IMR-90 (cell line): ENCODE results near the gene TOM1. TPM values are rescaled to one million over a fixed set of nuclear protein-coding genes. Genes with fewer than 3 reads are reported as not detected.

Experiments used
- ATAC-seq: fragments of 200-7000 bp; cut with Tn5 transposase; 2 replicates; pipeline ENCODE4 v1.9.1; 2020; ENCODE audit warnings: low read depth, mild to moderate bottlenecking, moderate library complexity
- BruUV-seq: library from RNA; stranded (reverse); fragments of 400-500 nt; replicated peaks from 2 replicates; lab custom pipeline; 2021; lab: Mats Ljungman, UMichigan
- CTCF ChIA-PET: fragments of 300-600 bp; formaldehyde crosslinking; extraction: SDS; loops from one replicate; lab custom pipeline; 2021; ENCODE audit warnings: antibody characterized with exemption; lab: Yijun Ruan, JAX
- POLR2A ChIA-PET: fragments of 300-600 bp; sonication (Branson Sonifier 250); formaldehyde crosslinking; loops from one replicate; lab custom pipeline; 2022; ENCODE audit warnings: antibody characterized with exemption; ENCODE audit not compliant: unreplicated experiment; lab: Charles Lee
- DNase-seq: peaks from one replicate; pipeline ENCODE4 v3.0.0; 2013
- H2AFZ ChIP-seq: replicated peaks from 2 replicates; pipeline ENCODE3; 2013; ENCODE audit warnings: low read length, mild to moderate bottlenecking; ENCODE audit not compliant: poor library complexity
- H2AK5ac ChIP-seq: 2 replicates; pipeline ENCODE4 v1.6.1; 2013; ENCODE audit warnings: low read depth, low read length, inconsistent platforms
- H2AK9ac ChIP-seq: replicated peaks from 2 replicates; pipeline ENCODE3; 2013; ENCODE audit warnings: mild to moderate bottlenecking, low read depth, low read length, moderate library complexity; ENCODE audit not compliant: poor library complexity
- H2BK120ac ChIP-seq: 2 replicates; pipeline ENCODE4 v1.6.1; 2013; ENCODE audit warnings: low read depth, low read length, inconsistent platforms
- H2BK15ac ChIP-seq: 3 replicates; pipeline ENCODE4 v1.6.1; 2013; ENCODE audit warnings: low read depth, low read length, inconsistent platforms
- H2BK20ac ChIP-seq: 2 replicates; pipeline ENCODE4 v1.6.1; 2013; ENCODE audit warnings: low read depth, mild to moderate bottlenecking, inconsistent platforms, low read length, moderate library complexity
- H2BK5ac ChIP-seq: 2 replicates; pipeline ENCODE4 v1.6.1; 2013; ENCODE audit warnings: mild to moderate bottlenecking, low read depth, low read length, inconsistent platforms; ENCODE audit not compliant: poor library complexity, severe bottlenecking
- H3K14ac ChIP-seq: replicated peaks from 2 replicates; pipeline ENCODE4 v1.6.1; 2013; ENCODE audit warnings: low read depth, low read length, inconsistent platforms
- H3K18ac ChIP-seq: 2 replicates; pipeline ENCODE4 v1.6.1; 2013; ENCODE audit warnings: low read depth, low read length, control low read depth
- H3K23ac ChIP-seq: 2 replicates; pipeline ENCODE4 v1.6.1; 2013; ENCODE audit warnings: low read depth, low read length, inconsistent platforms
- H3K27ac ChIP-seq: 2 replicates; pipeline ENCODE4 v1.5.1; 2013; ENCODE audit warnings: mild to moderate bottlenecking, control low read depth, low read length; ENCODE audit not compliant: insufficient read depth
- H3K27me3 ChIP-seq: 2 replicates; pipeline ENCODE4 v1.6.1; 2013; ENCODE audit warnings: low read length; ENCODE audit not compliant: control insufficient read depth, insufficient read depth
- H3K36me3 ChIP-seq: 2 replicates; pipeline ENCODE4 v1.6.1; 2013; ENCODE audit warnings: low read length, mixed read lengths; ENCODE audit not compliant: control insufficient read depth, insufficient read depth
- H3K4ac ChIP-seq: 2 replicates; pipeline ENCODE4 v1.6.1; 2013; ENCODE audit warnings: low read depth, low read length, inconsistent platforms
- H3K4me1 ChIP-seq: 2 replicates; pipeline ENCODE4 v1.6.1; 2013; ENCODE audit warnings: low read length, mixed read lengths; ENCODE audit not compliant: control insufficient read depth, insufficient read depth
- H3K4me2 ChIP-seq: 2 replicates; pipeline ENCODE4 v1.6.1; 2013; ENCODE audit warnings: low read depth, mild to moderate bottlenecking, control low read depth, low read length, moderate library complexity
- H3K4me3 ChIP-seq: 2 replicates; pipeline ENCODE4 v1.5.1; 2013; ENCODE audit warnings: low read depth, mild to moderate bottlenecking, control low read depth, low read length, moderate library complexity; ENCODE audit not compliant: insufficient read depth
- H3K56ac ChIP-seq: 2 replicates; pipeline ENCODE4 v1.6.1; 2013; ENCODE audit warnings: low read length, inconsistent platforms; ENCODE audit not compliant: insufficient read depth; ENCODE audit errors: extremely low read depth
- H3K79me1 ChIP-seq, 2 experiments: 2 replicates each; pipeline ENCODE4 v1.6.1; 2013; ENCODE audit warnings: low read length in 2 of 2, inconsistent platforms in 1 of 2, low read depth in 1 of 2
- H3K9ac ChIP-seq: 2 replicates; pipeline ENCODE4 v1.6.1; 2013; ENCODE audit warnings: low read depth, low read length, control low read depth
- H3K9me1 ChIP-seq: 2 replicates; pipeline ENCODE4 v1.6.1; 2013; ENCODE audit warnings: low read length, inconsistent platforms; ENCODE audit not compliant: insufficient read depth
- H3K9me3 ChIP-seq: 2 replicates; pipeline ENCODE4 v1.6.1; 2013; ENCODE audit warnings: low read length; ENCODE audit not compliant: control insufficient read depth, insufficient read depth
- H4K20me1 ChIP-seq: 2 replicates; pipeline ENCODE4 v1.6.1; 2013; ENCODE audit warnings: low read length, inconsistent platforms; ENCODE audit not compliant: insufficient read depth
- H4K5ac ChIP-seq: 2 replicates; pipeline ENCODE4 v1.6.1; 2013; ENCODE audit warnings: mild to moderate bottlenecking, low read depth, low read length, control low read depth
- H4K8ac ChIP-seq, 2 experiments: 2 replicates each; pipeline ENCODE4 v1.6.1; 2013; ENCODE audit warnings: low read depth in 2 of 2, low read length in 2 of 2, control low read depth in 1 of 2, inconsistent platforms in 1 of 2
- H4K91ac ChIP-seq: 2 replicates; pipeline ENCODE4 v1.6.1; 2013; ENCODE audit warnings: low read depth, low read length, inconsistent platforms; ENCODE audit not compliant: insufficient read depth
- BHLHE40 ChIP-seq: fragments of 150-350 bp; IDR thresholded peaks from 2 replicates; pipeline ENCODE4 v1.6.1; 2016; ENCODE audit warnings: mild to moderate bottlenecking, low read depth, low read length
- CEBPB ChIP-seq: IDR thresholded peaks from 2 replicates; pipeline ENCODE4 v1.6.1; 2012; ENCODE audit warnings: low read depth, low read length, improper control_type of control experiment
- MAZ ChIP-seq: IDR thresholded peaks from 2 replicates; pipeline ENCODE4 v1.6.1; 2012; ENCODE audit warnings: low read depth, mild to moderate bottlenecking, low read length, improper control_type of control experiment, moderate library complexity, borderline replicate concordance
- MXI1 ChIP-seq: IDR thresholded peaks from 2 replicates; pipeline ENCODE4 v1.6.1; 2012; ENCODE audit warnings: low read depth, mild to moderate bottlenecking, low read length, moderate library complexity, borderline replicate concordance
- NFE2L2 ChIP-seq: fragments of 150-350 bp; IDR thresholded peaks from 2 replicates; pipeline ENCODE4 v1.6.1; 2016; ENCODE audit warnings: low read depth, mild to moderate bottlenecking, low read length
- POLR2A ChIP-seq: IDR thresholded peaks from 2 replicates; pipeline ENCODE4 v1.6.1; 2012; ENCODE audit warnings: mild to moderate bottlenecking, low read depth, low read length
- RAD21 ChIP-seq: IDR thresholded peaks from 2 replicates; pipeline ENCODE4 v1.6.1; 2012; ENCODE audit warnings: low read length, improper control_type of control experiment
- SMC3 ChIP-seq: fragments of 150-350 bp; IDR thresholded peaks from 2 replicates; pipeline ENCODE4 v1.6.1; 2016; ENCODE audit warnings: low read depth, mild to moderate bottlenecking, antibody characterized with exemption, low read length, moderate library complexity
- WGBS, 2 experiments: methylation state at CpG; one replicate each; pipeline versions ENCODE4 v1.1.5 to v1.1.7; 2013; ENCODE audit warnings: missing lambda C conversion rate in 2 of 2; ENCODE audit not compliant: insufficient read length in 1 of 2; ENCODE audit errors: extremely low coverage in 2 of 2; 5-methylcytosine and 5-hydroxymethylcytosine counted together
- dilution Hi-C: fragments of 300-500 bp; cut with HindIII; formaldehyde crosslinking; loops from one replicate; pipeline ENCODE4 v1.14.3; 2018; ENCODE audit warnings: low sequenced_read_pairs; ENCODE audit not compliant: unreplicated experiment
- in situ Hi-C: fragments of 300-500 bp; cut with MboI; formaldehyde crosslinking; loops from 3 replicates; pipeline ENCODE4 v1.14.3; 2019; ENCODE audit warnings: low sequenced_read_pairs, inconsistent platforms, mixed read lengths
- intact Hi-C: fragments of 100-400 bp; cut with micrococcal nuclease; formaldehyde crosslinking; loops from 2 replicates; pipeline ENCODE4 v1.10.0; 2022
- polyA plus RNA-seq, 3 experiments: library from polyadenylated mRNA; depleted of rRNA; stranded (reverse); fragments of >200 nt; gene quantifications; 2 replicates each; pipeline ENCODE4 v1.2.3, GENCODE V29; 2012; ENCODE audit warnings: low replicate concordance in 1 of 3
- total RNA-seq: library from RNA; depleted of rRNA; stranded (reverse); fragments of >200 nt; gene quantifications from 2 replicates; pipeline ENCODE4 v1.2.3, GENCODE V29; 2012

TOM1 gene
- total and polyA plus RNA-seq, 2 of the 4 experiments (the other 2 are of a cell fraction): 38.0 to 46.4 TPM

DNA sequence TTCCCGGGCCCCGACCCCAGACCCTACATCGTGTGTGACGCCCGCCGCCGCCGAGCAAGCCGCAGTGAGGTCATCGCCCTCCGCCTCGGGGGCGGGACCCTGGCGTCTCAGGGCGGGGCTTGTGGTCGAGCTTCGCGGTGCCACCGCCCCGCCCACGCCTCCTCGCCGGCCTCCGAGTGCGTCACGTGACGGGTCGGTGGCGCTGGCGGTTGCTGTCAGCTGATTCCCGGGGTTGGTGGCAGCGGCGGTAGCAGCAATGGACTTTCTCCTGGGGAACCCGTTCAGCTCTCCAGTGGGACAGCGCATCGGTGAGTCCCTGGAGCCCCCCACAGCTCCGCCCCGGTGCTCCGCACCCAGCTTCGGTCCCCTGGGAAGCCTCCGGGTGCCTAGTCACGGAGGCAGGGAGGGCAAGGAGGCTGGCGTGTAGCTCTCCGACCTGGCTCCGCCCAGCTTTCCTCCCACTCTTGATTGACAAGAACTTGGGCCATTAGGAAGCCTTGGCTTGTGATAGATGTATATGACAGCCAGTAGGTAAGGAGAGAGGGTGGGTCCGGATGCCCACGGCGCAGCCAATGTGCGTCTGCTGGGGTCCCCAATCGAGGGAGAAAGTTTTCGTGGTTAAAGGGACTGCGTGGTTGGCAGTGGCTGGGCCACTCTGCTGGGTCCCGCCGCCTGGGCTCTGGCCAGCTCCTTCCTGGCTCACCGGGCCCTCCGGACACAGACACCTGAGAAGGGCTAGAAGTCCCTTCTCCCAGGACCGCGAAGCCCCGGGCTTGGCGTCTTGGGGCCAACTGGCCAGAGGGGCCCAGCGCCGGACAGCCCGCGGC lies at the start of gene TOM1 (continued):
- TF ChIP-seq BHLHE40 (peak; percentile 89), MXI1 (no peak), RAD21 (no peak), CEBPB (no peak), SMC3 (no peak), NFE2L2 (peak; percentile 39; the same call in 1 of the 2 replicates)

- dilution Hi-C loops (no loop called here), intact Hi-C loops (no loop called here), in situ Hi-C loops (no loop called here)
- H3K4me3 ChIP-seq: no peak overlapping the region
- ATAC-seq: no peak
- no peak overlapping the region for H3K4me2 ChIP-seq
- H2BK120ac ChIP-seq: no peak overlapping the region
- no peak overlapping the region for H3K9ac ChIP-seq
- H3K9me3 ChIP-seq: no peaks in the 10 kb centered on the region
- H4K5ac ChIP-seq: no peak overlapping the region
- H3K36me3 ChIP-seq: no peaks in the 10 kb centered on the region
- H2AFZ ChIP-seq: no peak overlapping the region
- H3K79me1 ChIP-seq: no peaks in the 10 kb centered on the region
- H3K27ac ChIP-seq: no peak overlapping the region
- H3K27me3 ChIP-seq: peaks cover 6% of the 10 kb centered on the region
- H3K4ac ChIP-seq: no peak overlapping the region
- POLR2A ChIA-PET: no interaction called here
- H2BK20ac ChIP-seq: no peak overlapping the region
- no peak overlapping the region for H4K8ac ChIP-seq
- CTCF ChIA-PET: no interaction called here
- no peak overlapping the region for H2AK9ac ChIP-seq
- no peak overlapping the region for H2AK5ac ChIP-seq
- no peaks in the 10 kb centered on the region for H3K4me1 ChIP-seq
- no peak overlapping the region for H4K91ac ChIP-seq
- H4K20me1 ChIP-seq: no peaks in the 10 kb centered on the region
- H3K14ac ChIP-seq: no peak overlapping the region
- H3K56ac ChIP-seq: no peak overlapping the region
- no peak for DNase-seq
- no peak overlapping the region for H2BK5ac ChIP-seq
- no TSS peak for BruUV-seq
- TF ChIP-seq MAZ: no peak
- no peak for TF ChIP-seq POLR2A
- TF ChIP-seq MXI1: no peak
- H3K23ac ChIP-seq: no peak overlapping the region
- H2BK15ac ChIP-seq: no peak overlapping the region
- H3K18ac ChIP-seq: no peak overlapping the region
- H3K9me1 ChIP-seq: no peaks in the 10 kb centered on the region
- no CpG with 5 or more reads among the region's 4 CpGs for WGBS, 2 experiments
These were observed 49.5 kb upstream of the TOM1 start for GRCh38 chr22:35250156-35250555.
